ENCODE measurements around the gene CALML3. TPM values are rescaled to one million over a fixed set of nuclear protein-coding genes. Genes with fewer than 3 reads are reported as not detected.

The CALML3 gene
- total RNA-seq, 1 experiment from 2014 or later = not detected

GRCh38 chr10:5515948-5516761 lies 8.6 kb upstream of the CALML3 start:
- intact Hi-C loops (cut with micrococcal nuclease; ENCODE audit: unreplicated experiment) = no loop called here
- BruUV-seq (replicated peaks) = no TSS peak
- H3K27ac ChIP-seq (ENCODE audit: low read depth, low read length, poor library complexity, severe bottlenecking) = no peak overlapping the region
- CTCF ChIA-PET = no interaction called here
- TF ChIP-seq EZH2 (IDR thresholded peaks at IDR 0.05; ENCODE audit: borderline replicate concordance, low read depth, low read length, poor library complexity, severe bottlenecking) = no peak
- TF ChIP-seq, protein P1, sequence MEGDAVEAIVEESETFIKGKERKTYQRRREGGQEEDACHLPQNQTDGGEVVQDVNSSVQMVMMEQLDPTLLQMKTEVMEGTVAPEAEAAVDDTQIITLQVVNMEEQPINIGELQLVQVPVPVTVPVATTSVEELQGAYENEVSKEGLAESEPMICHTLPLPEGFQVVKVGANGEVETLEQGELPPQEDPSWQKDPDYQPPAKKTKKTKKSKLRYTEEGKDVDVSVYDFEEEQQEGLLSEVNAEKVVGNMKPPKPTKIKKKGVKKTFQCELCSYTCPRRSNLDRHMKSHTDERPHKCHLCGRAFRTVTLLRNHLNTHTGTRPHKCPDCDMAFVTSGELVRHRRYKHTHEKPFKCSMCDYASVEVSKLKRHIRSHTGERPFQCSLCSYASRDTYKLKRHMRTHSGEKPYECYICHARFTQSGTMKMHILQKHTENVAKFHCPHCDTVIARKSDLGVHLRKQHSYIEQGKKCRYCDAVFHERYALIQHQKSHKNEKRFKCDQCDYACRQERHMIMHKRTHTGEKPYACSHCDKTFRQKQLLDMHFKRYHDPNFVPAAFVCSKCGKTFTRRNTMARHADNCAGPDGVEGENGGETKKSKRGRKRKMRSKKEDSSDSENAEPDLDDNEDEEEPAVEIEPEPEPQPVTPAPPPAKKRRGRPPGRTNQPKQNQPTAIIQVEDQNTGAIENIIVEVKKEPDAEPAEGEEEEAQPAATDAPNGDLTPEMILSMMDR (conservative IDR thresholded peaks at IDR 0.05; ENCODE audit: low read depth, low read length) = no peak
- no peaks in the 10 kb centered on the region for H3K4me1 ChIP-seq (ENCODE audit: insufficient read depth, low read length, poor library complexity, severe bottlenecking)
- H3K27me3 ChIP-seq (replicated peaks; ENCODE audit: insufficient read depth, low read depth, low read length, poor library complexity) = no peaks in the 10 kb centered on the region
- H3K9me3 ChIP-seq (ENCODE audit: low read depth, low read length, poor library complexity, severe bottlenecking) = no peaks in the 10 kb centered on the region
- no peak overlapping the region for H3K4me3 ChIP-seq (ENCODE audit: low read depth, low read length, poor library complexity, severe bottlenecking)
- H3K36me3 ChIP-seq (ENCODE audit: insufficient read depth, low read length, poor library complexity, severe bottlenecking) = no peaks in the 10 kb centered on the region
- POLR2A ChIA-PET (ENCODE audit: low non-redundant PET) = no interaction called here
- no peak for DNase-seq (ENCODE audit: low spot score)

- intact Hi-C loops (cut with micrococcal nuclease; ENCODE audit: unreplicated experiment) = no loop called here
- Histone ChIP-seq H3K4me1 (ENCODE audit: insufficient read depth, low read length, poor library complexity, severe bottlenecking) (no peaks in the 10 kb centered on the region), H3K4me3 (ENCODE audit: low read depth, low read length, poor library complexity, severe bottlenecking) (no peak overlapping the region), H3K27me3 (replicated peaks; ENCODE audit: insufficient read depth, low read depth, low read length, poor library complexity) (no peaks in the 10 kb centered on the region), H3K36me3 (ENCODE audit: insufficient read depth, low read length, poor library complexity, severe bottlenecking) (no peaks in the 10 kb centered on the region), H3K27ac (ENCODE audit: low read depth, low read length, poor library complexity, severe bottlenecking) (no peak overlapping the region), H3K9me3 (ENCODE audit: low read depth, low read length, poor library complexity, severe bottlenecking) (no peaks in the 10 kb centered on the region)
- ChIA-PET CTCF (no interaction called here), POLR2A (ENCODE audit: low non-redundant PET) (no interaction called here)
- no TSS peak for BruUV-seq (replicated peaks)
- TF ChIP-seq EZH2 (IDR thresholded peaks at IDR 0.05; ENCODE audit: borderline replicate concordance, low read depth, low read length, poor library complexity, severe bottlenecking) = no peak
- TF ChIP-seq, protein P1 (conservative IDR thresholded peaks at IDR 0.05; ENCODE audit: low read depth, low read length) = no peak
- DNase-seq (ENCODE audit: low spot score) = no peak
Observed at GRCh38 chr10:5517546-5517945, 7.2 kb upstream of the CALML3 start.

GRCh38 chr10:5518143-5518542 lies 6.6 kb upstream of the CALML3 start:
- no peak for DNase-seq (ENCODE audit: low spot score)
- Histone ChIP-seq H3K4me3 (ENCODE audit: low read depth, low read length, poor library complexity, severe bottlenecking) (no peak overlapping the region), H3K27ac (ENCODE audit: low read depth, low read length, poor library complexity, severe bottlenecking) (no peak overlapping the region), H3K4me1 (ENCODE audit: insufficient read depth, low read length, poor library complexity, severe bottlenecking) (no peaks in the 10 kb centered on the region), H3K27me3 (replicated peaks; ENCODE audit: insufficient read depth, low read depth, low read length, poor library complexity) (no peaks in the 10 kb centered on the region), H3K9me3 (ENCODE audit: low read depth, low read length, poor library complexity, severe bottlenecking) (no peaks in the 10 kb centered on the region), H3K36me3 (ENCODE audit: insufficient read depth, low read length, poor library complexity, severe bottlenecking) (no peaks in the 10 kb centered on the region)
- POLR2A ChIA-PET (ENCODE audit: low non-redundant PET) = no interaction called here
- no TSS peak for BruUV-seq (replicated peaks)
- intact Hi-C loops (cut with micrococcal nuclease; ENCODE audit: unreplicated experiment) = no loop called here
- TF ChIP-seq, protein P1 (conservative IDR thresholded peaks at IDR 0.05; ENCODE audit: low read depth, low read length) = no peak
- TF ChIP-seq EZH2 (IDR thresholded peaks at IDR 0.05; ENCODE audit: borderline replicate concordance, low read depth, low read length, poor library complexity, severe bottlenecking) = no peak
- CTCF ChIA-PET = no interaction called here

Measured in A673 (cell line).